ENCODE measurements around the gene LIF. TPM values are rescaled to one million over a fixed set of nuclear protein-coding genes. Genes with fewer than 3 reads are reported as not detected.
"Not testable (repeated sequence)": the region's sequence is repeated elsewhere in the genome, so short reads cannot be mapped to it uniquely, and the experiment has no call there.

LIF gene
- total RNA-seq, 1 donor from 2014 or later, result 6.9 TPM

- H3K36me3 ChIP-seq, result no peaks in the 10 kb centered on the region
Measured at GRCh38 chr22:30201945-30202344, 44.6 kb downstream of the LIF start.

GRCh38 chr22:30200905-30201304 lies 45.7 kb downstream of the LIF start:
- intact Hi-C loops (cut with DNase I); H3K4me3 ChIP-seq: not testable (repeated sequence)

More at GRCh38 chr22:30201945-30202344, 44.6 kb downstream of the LIF start:
- no peak overlapping the region for H3K4me3 ChIP-seq
- no peaks in the 10 kb centered on the region for H3K27me3 ChIP-seq
- no peak for ATAC-seq
- intact Hi-C loops (cut with DNase I), result no loop called here
- no peaks in the 10 kb centered on the region for H3K9me3 ChIP-seq
- peak overlapping the region; percentile 73 for H3K27ac ChIP-seq
- no peak for TF ChIP-seq CTCF (IDR thresholded peaks at IDR 0.05)
- H3K4me1 ChIP-seq, result peaks cover 33% of the 10 kb centered on the region
- DNase-seq, result no peak

GRCh38 chr22:30198921-30199320 lies 47.6 kb downstream of the LIF start:
- H3K36me3 ChIP-seq, result no peaks in the 10 kb centered on the region
- ATAC-seq (no peak), DNase-seq (no peak)
- H3K9me3 ChIP-seq, result no peaks in the 10 kb centered on the region
- intact Hi-C loops (cut with DNase I), result no loop called here
- no peak overlapping the region for H3K27ac ChIP-seq
- peaks cover 26% of the 10 kb centered on the region for H3K4me1 ChIP-seq
- H3K27me3 ChIP-seq, result no peaks in the 10 kb centered on the region
- TF ChIP-seq CTCF (IDR thresholded peaks at IDR 0.05), result no peak
- no peak overlapping the region for H3K4me3 ChIP-seq

More at GRCh38 chr22:30200905-30201304, 45.7 kb downstream of the LIF start:
- not testable (repeated sequence) for H3K36me3 ChIP-seq, ATAC-seq, DNase-seq, H3K9me3 ChIP-seq, H3K27ac ChIP-seq, H3K27me3 ChIP-seq
- H3K4me1 ChIP-seq, result peaks cover 31% of the 10 kb centered on the region

- no peak for TF ChIP-seq CTCF (IDR thresholded peaks at IDR 0.05)
- no peak overlapping the region for H3K4me3 ChIP-seq
- H3K4me1 ChIP-seq, result peaks cover 26% of the 10 kb centered on the region
- intact Hi-C loops (cut with DNase I), result no loop called here
- H3K9me3 ChIP-seq, result no peaks in the 10 kb centered on the region
- H3K27ac ChIP-seq, result no peak overlapping the region
- H3K27me3 ChIP-seq, result no peaks in the 10 kb centered on the region
- no peaks in the 10 kb centered on the region for H3K36me3 ChIP-seq
- DNase-seq (no peak), ATAC-seq (no peak)
Measured at GRCh38 chr22:30198152-30198825, 48.3 kb downstream of the LIF start.

GRCh38 chr22:30197389-30197788 lies 49.2 kb downstream of the LIF start:
- peak overlapping the region; percentile 78 for H3K27ac ChIP-seq
- DNase-seq, result no peak
- H3K9me3 ChIP-seq, result no peaks in the 10 kb centered on the region
- no peaks in the 10 kb centered on the region for H3K27me3 ChIP-seq
- H3K4me3 ChIP-seq, result no peak overlapping the region
- TF ChIP-seq CTCF (IDR thresholded peaks at IDR 0.05), result no peak
- peaks cover 32% of the 10 kb centered on the region for H3K4me1 ChIP-seq
- no peaks in the 10 kb centered on the region for H3K36me3 ChIP-seq
- intact Hi-C loops (cut with DNase I), result no loop called here
- ATAC-seq, result no peak

- H3K4me1 ChIP-seq, result peaks cover 33% of the 10 kb centered on the region
- H3K27me3 ChIP-seq, result no peaks in the 10 kb centered on the region
- H3K27ac ChIP-seq, result peak overlapping the region; percentile 78
- intact Hi-C loops (cut with DNase I), result no loop called here
- H3K4me3 ChIP-seq, result no peak overlapping the region
- H3K9me3 ChIP-seq, result no peaks in the 10 kb centered on the region
- no peak for DNase-seq
- ATAC-seq, result no peak
- no peak for TF ChIP-seq CTCF (IDR thresholded peaks at IDR 0.05)
- no peaks in the 10 kb centered on the region for H3K36me3 ChIP-seq
Measured at GRCh38 chr22:30196880-30197336, 49.7 kb downstream of the LIF start.
